VCaP (cell line): Measurements from ENCODE around the gene GAS6.
"Not testable (repeated sequence)": the region's sequence is repeated elsewhere in the genome, so short reads cannot be mapped to it uniquely, and the experiment has no call there.

Source experiments
- H3K27ac ChIP-seq: fragments of 450-650 bp; 2 replicates; pipeline ENCODE4 v1.5.1; 2017
- TF ChIP-seq, protein P1 (sequence below): fragments of 450-650 bp; conservative IDR thresholded peaks from 2 replicates; pipeline ENCODE4 v1.5.1; 2017; ENCODE audit warnings: mild to moderate bottlenecking, moderate library complexity

GAS6 gene

DNA sequence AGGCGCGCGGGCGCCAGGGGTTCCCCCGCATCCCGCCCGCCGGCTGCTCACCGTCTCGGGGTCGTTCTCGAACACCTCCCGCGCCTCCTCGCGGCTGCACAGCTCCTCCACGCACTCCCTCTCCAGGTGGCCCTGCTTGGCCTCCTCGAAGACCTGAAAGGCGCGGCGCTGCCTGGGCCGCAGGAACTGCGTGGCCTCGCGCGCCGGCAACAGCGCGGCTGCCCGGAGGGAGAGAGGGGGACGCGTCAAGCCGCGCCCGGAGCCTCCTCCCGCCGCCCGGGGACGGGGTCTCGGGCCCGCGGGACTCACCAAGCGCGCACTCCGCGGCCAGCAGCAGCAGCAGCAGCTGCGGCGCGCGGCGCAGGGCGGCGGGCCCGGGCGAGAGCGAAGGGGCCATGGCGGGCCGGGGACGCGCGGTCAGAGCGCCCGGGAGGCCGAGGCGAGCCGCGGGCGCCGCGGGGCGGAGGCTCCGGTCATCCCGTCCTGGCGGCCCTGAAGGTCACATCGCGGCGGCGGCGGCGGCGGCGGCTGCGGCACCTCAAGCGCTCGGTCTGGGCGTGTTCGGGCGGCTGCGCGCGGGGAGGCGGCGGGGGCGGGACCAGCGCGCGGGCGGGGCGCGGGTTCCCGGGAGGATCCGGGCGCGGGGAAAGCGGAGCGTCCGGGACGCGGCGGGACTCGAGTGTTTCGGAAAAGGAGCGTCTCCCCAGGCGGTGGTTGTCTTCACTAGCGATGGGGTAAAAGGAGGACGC, at the start of gene GAS6:
GAS6 (minus strand) TSS at position 553 of the 749 bp plus-strand sequence; CDS start at position 397, 156 bp downstream.
- H3K27ac ChIP-seq, result no peak within 1 kb of the TSS
- TF ChIP-seq, protein P1, sequence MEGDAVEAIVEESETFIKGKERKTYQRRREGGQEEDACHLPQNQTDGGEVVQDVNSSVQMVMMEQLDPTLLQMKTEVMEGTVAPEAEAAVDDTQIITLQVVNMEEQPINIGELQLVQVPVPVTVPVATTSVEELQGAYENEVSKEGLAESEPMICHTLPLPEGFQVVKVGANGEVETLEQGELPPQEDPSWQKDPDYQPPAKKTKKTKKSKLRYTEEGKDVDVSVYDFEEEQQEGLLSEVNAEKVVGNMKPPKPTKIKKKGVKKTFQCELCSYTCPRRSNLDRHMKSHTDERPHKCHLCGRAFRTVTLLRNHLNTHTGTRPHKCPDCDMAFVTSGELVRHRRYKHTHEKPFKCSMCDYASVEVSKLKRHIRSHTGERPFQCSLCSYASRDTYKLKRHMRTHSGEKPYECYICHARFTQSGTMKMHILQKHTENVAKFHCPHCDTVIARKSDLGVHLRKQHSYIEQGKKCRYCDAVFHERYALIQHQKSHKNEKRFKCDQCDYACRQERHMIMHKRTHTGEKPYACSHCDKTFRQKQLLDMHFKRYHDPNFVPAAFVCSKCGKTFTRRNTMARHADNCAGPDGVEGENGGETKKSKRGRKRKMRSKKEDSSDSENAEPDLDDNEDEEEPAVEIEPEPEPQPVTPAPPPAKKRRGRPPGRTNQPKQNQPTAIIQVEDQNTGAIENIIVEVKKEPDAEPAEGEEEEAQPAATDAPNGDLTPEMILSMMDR, result no peak

GRCh38 chr13:113913408-113913807, 49.5 kb upstream of the GAS6 start:
- not testable (repeated sequence) for H3K27ac ChIP-seq

GRCh38 chr13:113912596-113912995, 48.7 kb upstream of the GAS6 start:
- TF ChIP-seq, protein P1, result no peak
- no peak overlapping the region for H3K27ac ChIP-seq

DNA sequence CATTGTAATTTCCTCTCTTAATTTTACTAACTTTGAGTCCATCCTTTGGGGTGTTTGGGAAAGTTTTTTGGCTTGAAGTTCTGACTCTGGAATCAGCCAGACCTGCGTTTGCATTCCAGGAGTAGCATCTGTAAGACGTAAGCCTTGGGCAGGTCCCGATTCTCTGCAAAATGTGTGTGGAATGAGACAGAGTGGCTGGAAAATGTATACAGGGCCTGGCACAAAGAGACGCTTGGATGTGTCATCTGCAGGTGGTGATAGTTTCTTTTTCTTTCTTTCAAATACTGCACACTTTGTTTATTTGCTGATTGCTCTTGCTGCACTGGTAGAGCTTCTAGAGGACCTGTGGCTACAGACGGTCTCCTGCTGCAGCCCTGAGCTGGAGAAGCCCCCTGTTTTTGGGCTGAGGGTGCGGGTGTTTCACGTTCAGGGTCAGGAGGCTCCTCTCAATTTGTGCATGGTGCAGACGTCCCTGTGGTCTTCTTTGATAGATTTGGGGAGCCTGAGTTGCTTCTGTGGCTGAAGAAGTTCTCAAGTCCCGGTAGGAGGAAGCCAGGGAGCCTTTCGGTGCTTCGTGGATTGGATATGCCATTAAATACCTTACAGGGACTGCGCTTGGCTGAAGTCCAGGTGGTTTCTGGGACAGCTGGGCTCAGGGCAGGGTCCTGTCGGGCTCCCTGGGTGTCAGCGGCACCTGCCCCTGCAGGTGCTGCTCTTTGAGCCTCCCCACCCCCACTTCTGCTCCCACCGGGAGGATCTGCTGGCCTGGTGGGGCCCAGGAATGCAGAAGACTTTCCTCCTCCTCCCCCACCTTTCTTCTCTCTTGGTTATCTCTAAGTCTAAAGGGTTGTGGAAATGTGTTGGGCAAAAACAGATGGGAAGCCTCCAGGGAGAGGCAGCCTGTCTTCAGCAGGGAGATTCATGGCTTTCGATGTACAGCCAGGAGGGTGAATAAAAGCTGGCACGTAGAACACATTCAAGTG, 44.0 kb upstream of the GAS6 start:
- no peak overlapping the region for H3K27ac ChIP-seq
- TF ChIP-seq, protein P1, result no peak

DNA sequence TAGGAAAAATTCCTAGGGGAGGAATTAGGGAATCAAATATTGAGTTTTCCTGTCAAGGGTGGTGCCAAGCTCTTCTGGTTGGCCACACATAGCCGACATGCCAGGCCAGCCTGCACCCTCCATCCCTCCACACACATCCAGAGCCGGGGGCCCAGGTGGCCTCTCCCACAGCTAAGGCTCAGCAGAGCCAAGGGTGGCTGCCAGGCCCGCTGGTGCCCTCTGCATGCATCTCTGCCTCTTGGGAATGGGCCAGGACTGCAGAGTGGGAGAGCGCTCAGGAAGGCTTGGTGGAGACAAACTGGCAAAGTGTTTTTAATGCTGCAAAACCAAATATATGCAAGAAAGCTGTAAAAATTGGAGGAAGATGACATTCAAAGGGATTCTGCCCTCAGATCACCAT, 42.7 kb upstream of the GAS6 start:
- no peak overlapping the region for H3K27ac ChIP-seq
- TF ChIP-seq, protein P1, result no peak

DNA sequence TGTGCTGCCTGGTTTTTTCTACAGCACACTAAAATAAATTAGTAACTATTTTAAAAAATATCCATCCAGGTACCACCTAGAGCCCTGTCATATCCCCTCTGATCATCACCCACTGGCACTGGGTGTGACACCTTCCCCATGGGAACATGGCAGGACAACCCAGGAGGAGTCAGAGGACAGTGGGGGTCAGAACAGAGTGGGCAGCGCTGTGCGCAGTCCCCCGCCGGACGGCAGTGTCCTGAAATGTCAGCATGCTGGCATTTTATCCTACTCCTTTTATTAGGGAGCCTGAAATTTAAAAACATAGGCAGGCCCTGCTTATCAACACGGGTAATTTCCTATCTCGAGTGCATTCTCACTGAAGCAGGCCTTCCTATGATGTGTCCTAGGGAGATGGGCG, 42.1 kb upstream of the GAS6 start:
- no peak overlapping the region for H3K27ac ChIP-seq
- TF ChIP-seq, protein P1, result no peak

GRCh38 chr13:113905018-113905417, 41.1 kb upstream of the GAS6 start:
- TF ChIP-seq, protein P1, result no peak
- H3K27ac ChIP-seq, result no peak overlapping the region
